RWPE1 (cell line): ENCODE measurements around the gene MORF4L1.
"Not testable (repeated sequence)": the region's sequence is repeated elsewhere in the genome, so short reads cannot be mapped to it uniquely, and the experiment has no call there.

ENCODE experiments used
- CTCF ChIA-PET: fragments of 350-600 bp; sonication (Branson Sonifier 250); formaldehyde crosslinking; extraction: SDS; loops from one replicate; lab custom pipeline; 2021; lab: Yijun Ruan, JAX
- POLR2A ChIA-PET: fragments of 400-600 bp; formaldehyde crosslinking; extraction: SDS; loops from one replicate; lab custom pipeline; 2020; ENCODE audit warnings: antibody characterized with exemption; ENCODE audit not compliant: low non-redundant PET; lab: Yijun Ruan, JAX
- DNase-seq: peaks from one replicate; pipeline ENCODE4 v3.0.0; 2012; ENCODE audit warnings: low spot score
- H3K27ac ChIP-seq: fragments of 450-650 bp; 2 replicates; pipeline ENCODE4 v1.5.1; 2017
- CTCF ChIP-seq: fragments of 450-650 bp; conservative IDR thresholded peaks from 2 replicates; pipeline ENCODE4 v1.5.1; 2017; ENCODE audit warnings: low read depth, mild to moderate bottlenecking

The MORF4L1 gene

DNA sequence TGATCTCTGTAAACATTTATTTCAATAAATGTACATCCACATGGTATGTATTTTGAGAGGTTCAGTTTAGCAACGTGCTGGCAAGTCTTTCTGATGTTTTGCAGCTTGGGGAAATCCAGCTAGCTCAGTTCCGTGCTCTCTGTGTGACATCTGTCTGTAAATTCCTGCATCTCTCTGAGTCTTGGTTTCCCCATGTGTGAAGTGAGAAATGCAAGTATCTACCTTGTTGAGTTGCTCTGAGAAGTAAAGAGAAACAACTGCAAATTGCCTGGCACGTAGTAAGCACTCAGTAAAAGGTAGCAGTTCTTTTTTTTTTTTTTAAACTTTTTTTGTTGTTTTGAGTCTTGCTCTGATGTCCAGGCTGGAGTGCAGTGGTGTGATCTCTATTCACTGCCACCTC is 30.2 kb upstream of the MORF4L1 start:
- ChIA-PET POLR2A (no interaction called here), CTCF (no interaction called here)
- H3K27ac ChIP-seq, result no peak overlapping the region
- no peak for DNase-seq
- no peak for TF ChIP-seq CTCF

DNA sequence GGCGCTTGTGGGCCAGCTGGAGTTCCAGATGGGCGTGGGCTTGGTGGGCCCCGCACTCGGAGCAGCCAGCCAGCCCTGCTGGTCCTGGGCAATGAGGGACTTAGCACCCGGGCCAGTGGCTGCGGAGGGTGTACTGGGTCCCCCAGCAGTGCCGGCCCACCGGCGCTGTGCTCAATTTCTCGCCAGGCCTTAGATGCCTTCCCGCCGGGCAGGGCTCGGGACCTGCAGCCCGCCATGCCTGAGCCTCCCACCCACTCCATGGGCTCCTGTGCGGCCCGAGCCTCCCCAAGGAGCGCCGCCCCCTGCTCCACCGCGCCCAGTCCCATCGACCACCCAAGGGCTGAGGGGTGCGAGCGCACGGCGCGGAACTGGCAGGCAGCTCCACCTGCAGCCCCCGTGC is 25.8 kb upstream of the MORF4L1 start:
- DNase-seq, H3K27ac ChIP-seq, POLR2A ChIA-PET, CTCF ChIA-PET: not testable (repeated sequence)

DNA sequence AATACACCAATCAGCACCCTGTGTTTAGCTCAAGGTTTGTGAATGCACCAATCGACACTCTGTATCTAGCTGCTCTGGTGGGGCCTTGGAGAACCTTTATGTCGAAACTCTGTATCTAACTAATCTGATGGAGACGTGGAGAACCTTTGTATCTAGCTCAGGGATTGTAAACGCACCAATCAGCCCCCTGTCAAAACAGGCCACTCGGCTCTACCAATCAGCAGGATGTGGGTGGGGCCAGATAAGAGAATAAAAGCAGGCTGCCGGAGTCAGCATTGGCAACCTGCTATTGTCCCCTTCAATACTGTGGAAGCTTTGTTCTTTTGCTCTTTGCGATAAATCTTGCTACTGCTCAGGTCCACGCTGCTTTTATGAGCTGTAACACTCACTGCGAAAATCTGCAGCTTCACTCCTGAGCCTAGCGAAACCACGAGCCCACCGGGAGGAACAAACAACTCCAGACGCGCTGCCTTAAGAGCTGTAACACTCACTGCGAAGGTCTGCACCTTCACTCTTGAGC is 25.2 kb upstream of the MORF4L1 start:
- POLR2A ChIA-PET, H3K27ac ChIP-seq, DNase-seq, CTCF ChIA-PET: not testable (repeated sequence)

GRCh38 chr15:78850352-78850751 is 22.3 kb upstream of the MORF4L1 start:
- DNase-seq, result no peak
- TF ChIP-seq CTCF, result no peak
- ChIA-PET CTCF (interaction anchor here (0.6 kb wide), 1 partner anchor 37 kb away, joined by 3 read pairs; no protein-coding TSS in a partner anchor), POLR2A (no interaction called here)
- H3K27ac ChIP-seq, result no peak overlapping the region

- DNase-seq, result no peak
- POLR2A ChIA-PET, result no interaction called here
- CTCF ChIA-PET, result interaction anchor here (0.6 kb wide), 1 partner anchor 38 kb away, joined by 3 read pairs; no protein-coding TSS in a partner anchor
Measured at GRCh38 chr15:78850941-78851755, 21.5 kb upstream of the MORF4L1 start.

DNA sequence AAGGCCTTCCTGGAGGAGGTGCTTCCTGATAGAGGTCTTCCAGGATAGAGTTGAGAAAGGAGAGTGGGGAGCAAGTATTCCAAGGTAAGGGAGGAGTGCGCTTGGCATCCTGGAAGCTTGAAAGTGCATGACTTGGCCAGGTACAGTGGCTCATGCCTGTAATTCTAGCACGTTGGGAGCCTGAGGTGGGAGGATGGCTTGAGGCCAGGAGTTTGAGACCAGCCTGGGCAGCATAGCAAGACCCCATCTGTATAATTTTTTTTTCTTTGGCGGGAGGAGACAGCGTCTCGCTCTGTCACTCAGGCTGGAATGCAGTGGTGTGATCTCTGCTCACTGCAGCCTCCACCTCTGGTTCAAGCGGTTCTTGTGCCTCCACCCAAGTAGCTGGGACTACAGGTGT is 19.2 kb upstream of the MORF4L1 start:
- ChIA-PET CTCF (interaction anchor here (0.9 kb wide), 1 partner anchor 20 kb away, joined by 3 read pairs; no protein-coding TSS in a partner anchor), POLR2A (no interaction called here)
- H3K27ac ChIP-seq, result no peak overlapping the region
- no peak for TF ChIP-seq CTCF
- DNase-seq, result no peak

More at GRCh38 chr15:78850941-78851755, 21.5 kb upstream of the MORF4L1 start:
- TF ChIP-seq CTCF, result no peak
- H3K27ac ChIP-seq, result no peak overlapping the region

DNA sequence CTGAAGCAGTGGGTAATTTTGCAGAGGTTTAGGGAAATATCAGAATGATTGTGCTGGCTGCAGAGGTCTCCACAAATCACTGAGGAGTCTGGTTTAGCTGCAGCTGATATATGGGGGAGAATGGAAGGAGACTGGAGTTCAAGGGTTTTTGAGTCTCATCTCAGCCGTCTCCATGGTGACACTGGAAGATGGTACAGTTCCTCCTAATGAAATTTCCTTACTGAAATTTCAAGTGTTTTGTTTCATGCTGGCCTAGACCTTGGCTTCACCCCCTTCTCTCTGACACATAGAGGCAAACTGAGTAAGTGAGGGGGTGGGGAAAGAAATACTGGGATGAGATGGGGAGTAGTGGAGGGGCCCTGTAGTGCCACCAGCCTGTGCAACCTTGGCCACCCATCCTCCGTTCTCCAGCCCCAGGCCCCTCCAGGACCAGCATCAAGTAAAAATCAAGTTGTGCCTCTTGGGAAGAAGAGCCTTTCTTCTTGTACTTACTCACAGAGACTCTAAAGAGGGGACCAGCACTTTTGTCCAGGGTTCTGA is 17.8 kb upstream of the MORF4L1 start:
- ChIA-PET CTCF (interaction anchor here (0.6 to 0.7 kb wide), 2 partner anchors 103 to 508 kb away, joined by 4 to 5 read pairs; no protein-coding TSS in a partner anchor), POLR2A (no interaction called here)
- no peak for TF ChIP-seq CTCF
- DNase-seq, result no peak
- no peak overlapping the region; the same call in 1 of the 2 replicates for H3K27ac ChIP-seq
